Activated T-cell treated with anti-CD3 and anti-CD28 coated beads for 48 hours (primary cell): Measurements from ENCODE around the gene OR2J1.
"Not testable (repeated sequence)": the region's sequence is repeated elsewhere in the genome, so short reads cannot be mapped to it uniquely, and the experiment has no call there.

Source experiments
- DNase-seq: peaks from one replicate; pipeline ENCODE4 v3.0.0-alpha.2; 2020; ENCODE audit warnings: low read depth

The OR2J1 gene

GRCh38 chr6:29099190-29099589 lies at the start of gene OR2J1:
TSS of gene OR2J1 (plus strand) at chr6:29099490. CDS start at chr6:29100943, 1,453 bp downstream.
- no peak for DNase-seq

- DNase-seq = no peak
Measured at GRCh38 chr6:29051680-29052079, 47.6 kb upstream of the OR2J1 start.

DNA sequence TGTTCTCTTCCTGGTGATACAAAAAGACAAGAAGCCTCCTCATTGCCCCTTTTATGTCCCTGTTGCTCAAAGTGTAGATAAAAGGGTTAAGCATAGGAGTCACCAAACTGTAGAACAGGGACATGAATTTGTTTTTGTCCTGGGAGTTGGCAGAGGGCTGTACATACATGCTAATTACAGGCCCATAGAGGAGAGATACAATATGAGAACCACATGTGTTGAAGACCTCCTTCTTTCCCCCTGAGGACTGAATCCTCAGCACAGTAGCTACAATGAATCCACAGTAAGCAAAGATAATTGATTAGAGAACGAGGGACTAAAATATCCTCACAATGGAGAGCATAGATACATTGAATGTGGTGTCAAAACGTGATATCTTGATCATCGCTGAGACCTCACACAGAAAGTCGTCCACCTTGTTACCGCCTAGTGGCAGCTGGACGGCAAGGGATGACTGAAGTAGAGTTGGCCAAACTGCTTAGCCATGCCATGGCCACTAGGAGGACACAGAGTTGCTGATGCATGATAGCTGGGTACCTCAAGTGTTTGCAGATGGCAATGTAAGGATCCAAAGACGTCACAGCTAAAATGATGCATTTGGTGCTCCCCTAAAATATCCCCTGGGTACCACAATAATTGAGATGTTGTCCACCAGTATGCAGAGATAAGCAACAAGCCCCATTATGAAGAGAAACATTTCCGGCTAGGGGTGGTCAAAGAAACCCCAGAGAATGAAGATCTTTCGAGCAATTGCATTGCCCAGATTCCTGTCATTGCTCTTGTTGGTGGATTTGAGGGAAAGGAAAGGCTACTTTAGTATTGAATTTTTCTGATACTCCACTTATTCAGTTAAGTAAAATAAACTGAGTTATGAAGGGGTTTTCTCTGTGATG lies 27.2 kb upstream of the OR2J1 start:
- DNase-seq = peak; percentile 2

DNA sequence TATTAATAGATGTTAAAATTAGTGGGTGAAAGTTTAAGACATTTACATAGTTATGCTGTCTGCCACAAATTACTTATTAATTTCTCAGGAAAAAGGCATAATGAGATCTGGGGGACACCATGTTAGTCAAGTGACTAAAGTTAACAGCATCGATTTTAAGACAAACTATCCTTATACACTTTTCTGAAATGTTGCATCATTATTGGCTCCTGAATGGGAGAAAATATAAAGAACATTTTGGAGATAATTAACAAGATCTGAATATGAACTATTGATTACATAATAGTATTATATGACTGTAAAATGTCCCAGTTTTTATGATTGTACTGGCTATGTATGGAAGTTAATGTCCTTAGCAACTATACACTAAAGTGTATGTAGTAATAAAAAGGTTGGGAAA lies 20.1 kb upstream of the OR2J1 start:
- DNase-seq = no peak

GRCh38 chr6:29081312-29081711 lies 18.0 kb upstream of the OR2J1 start:
- DNase-seq = no peak

DNA sequence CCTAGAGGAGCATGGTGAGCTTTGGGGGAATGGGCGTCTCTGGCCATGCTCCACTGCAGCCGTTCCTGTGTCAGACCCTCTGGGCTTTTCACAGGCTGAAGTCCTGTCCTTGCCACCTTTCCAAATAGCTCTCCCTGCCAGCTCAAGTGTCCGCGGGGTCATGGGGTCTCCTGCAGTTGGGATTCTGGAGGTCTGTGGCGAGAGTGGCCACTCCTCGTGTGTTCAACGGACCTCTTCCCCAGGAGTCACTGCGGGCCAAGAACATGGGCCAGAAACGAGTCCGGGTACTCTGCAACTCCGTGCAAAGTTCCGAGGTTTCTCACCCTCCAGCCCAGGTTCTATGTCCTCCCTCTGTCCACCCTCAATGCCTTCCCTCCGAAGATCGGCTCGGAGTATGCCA lies 16.8 kb upstream of the OR2J1 start:
- no peak for DNase-seq

DNA sequence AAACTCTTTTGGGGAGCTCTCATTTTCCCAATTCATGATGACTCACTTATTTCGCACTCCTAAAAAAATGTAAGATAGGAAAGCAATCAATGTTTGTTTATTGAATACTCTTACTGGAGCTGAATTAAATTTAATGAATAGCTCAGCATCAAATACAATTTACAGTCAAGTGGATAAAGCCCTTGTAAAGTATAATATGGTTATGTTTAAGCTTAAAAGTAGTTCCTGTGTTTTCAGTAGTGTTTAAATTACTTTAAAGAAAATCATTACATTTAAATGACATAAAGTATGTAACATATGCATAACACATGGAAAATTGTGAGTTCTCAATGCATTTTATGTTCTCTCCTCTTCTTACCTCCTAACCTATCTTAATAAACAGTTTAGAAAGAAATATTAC lies 12.1 kb upstream of the OR2J1 start, which contains the start of gene OR2B3:
TSS of gene OR2B3 (minus strand) at position 101 of the 400 bp plus-strand sequence. CDS start at position 36, 65 bp downstream.
- DNase-seq = no peak

DNA sequence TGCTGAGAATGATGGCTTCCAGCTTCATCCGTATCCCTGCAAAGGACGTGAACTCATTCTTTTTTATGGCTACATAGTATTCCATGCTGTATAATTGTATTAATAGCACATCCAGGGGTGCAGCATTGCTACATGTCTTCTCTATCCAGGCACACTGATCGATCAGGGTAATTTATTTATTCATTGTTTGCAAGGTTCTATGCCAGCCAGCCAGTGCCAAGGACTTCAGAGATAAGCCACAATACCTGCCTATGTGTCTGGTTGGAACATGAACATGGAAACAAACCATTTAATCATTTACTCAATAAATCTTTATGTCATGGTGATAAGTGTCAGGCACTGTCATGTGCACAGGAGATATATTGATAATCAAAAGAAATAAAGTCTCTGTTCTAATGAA lies 6.3 kb upstream of the OR2J1 start:
- no peak for DNase-seq

- no peak for DNase-seq
Measured at GRCh38 chr6:29097803-29098202, 1.5 kb upstream of the OR2J1 start.

GRCh38 chr6:29107758-29108157 lies 8.5 kb downstream of the OR2J1 start, which contains the start of gene OR2J3:
TSS of gene OR2J3 (plus strand) at chr6:29108058. CDS start at chr6:29111891, 3,833 bp downstream.
- DNase-seq = no peak

- no peak for DNase-seq
Measured at GRCh38 chr6:29112135-29112534, 12.8 kb downstream of the OR2J1 start.

GRCh38 chr6:29114964-29115363 lies 15.7 kb downstream of the OR2J1 start:
- not testable (repeated sequence) for DNase-seq

DNA sequence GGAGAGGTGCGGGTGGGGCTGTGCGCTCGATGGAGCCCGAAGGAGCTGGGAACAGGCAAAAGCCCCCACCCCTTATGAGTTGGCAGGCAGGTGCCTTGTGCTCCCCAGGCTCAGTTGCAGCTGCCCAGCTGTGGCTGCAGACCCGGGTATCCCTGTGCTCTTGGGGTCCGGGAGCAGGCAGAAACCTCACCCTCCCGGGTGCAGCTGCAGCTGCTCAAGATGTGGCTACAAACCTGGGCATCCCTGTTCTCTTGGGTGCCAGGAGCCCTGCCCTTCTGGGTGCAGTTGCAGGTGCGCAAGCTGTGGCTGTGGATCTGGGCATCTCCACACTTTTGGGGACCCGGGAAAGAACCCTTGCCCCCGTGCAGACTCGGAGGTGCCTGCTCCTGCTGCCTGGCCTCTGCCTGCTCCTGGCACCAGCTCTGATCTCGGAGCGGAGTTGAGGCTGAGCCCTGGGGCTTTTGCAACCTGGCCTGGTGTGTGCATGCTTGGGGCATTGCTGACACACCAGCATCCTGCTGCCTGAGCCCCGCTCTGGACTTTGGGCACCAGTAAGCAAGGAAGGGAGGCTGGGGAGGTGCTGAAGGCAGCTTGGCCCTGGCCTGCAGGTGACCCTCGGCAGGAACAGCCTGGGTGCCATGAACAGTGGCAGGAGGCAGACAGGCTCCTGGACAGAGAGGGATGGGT lies 30.2 kb downstream of the OR2J1 start:
- DNase-seq = no peak

DNA sequence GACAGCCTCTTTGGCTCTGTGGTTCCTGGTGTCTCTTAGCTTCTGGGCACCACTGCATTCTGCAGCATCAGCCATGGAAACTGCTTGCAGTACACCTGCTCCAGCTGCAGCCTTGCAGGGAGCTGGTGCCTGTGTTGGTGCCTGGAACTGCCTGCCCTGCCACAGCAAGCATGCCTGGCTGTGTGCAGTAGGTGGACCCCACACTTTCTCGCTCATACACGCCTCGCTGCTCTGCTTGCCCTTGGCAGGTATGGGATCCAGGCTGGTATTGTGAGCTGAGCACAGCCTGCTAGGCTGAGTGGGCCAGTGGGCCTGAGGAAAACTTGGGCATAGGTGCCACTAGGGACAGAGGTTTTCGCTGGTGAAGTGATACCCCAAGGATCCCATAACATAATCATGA lies 31.4 kb downstream of the OR2J1 start:
- DNase-seq = no peak

- no peak for DNase-seq
Measured at GRCh38 chr6:29131691-29132090, 32.4 kb downstream of the OR2J1 start.

- DNase-seq = no peak
Measured at GRCh38 chr6:29137724-29138123, 38.4 kb downstream of the OR2J1 start.

- DNase-seq = no peak
Measured at GRCh38 chr6:29141606-29142005, 42.3 kb downstream of the OR2J1 start.

DNA sequence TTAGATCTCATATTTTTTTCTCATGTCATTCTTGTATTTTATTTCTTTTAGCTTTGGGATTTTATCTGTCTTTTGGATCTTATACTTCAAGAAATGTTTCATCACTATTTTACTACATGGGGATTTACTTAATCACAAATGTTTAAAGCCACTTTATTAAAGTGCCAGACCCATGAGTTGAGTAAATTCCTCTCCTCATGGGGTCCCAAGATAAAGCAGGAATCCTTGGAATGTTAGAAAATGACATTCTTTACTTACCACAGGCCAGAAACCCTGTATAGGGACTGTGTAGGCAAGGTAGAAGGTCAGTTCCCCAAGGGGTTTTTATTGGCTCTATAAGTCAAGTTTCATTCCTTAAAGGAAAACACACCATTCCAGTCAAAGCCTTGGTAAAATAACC lies 43.0 kb downstream of the OR2J1 start:
- no peak for DNase-seq

DNA sequence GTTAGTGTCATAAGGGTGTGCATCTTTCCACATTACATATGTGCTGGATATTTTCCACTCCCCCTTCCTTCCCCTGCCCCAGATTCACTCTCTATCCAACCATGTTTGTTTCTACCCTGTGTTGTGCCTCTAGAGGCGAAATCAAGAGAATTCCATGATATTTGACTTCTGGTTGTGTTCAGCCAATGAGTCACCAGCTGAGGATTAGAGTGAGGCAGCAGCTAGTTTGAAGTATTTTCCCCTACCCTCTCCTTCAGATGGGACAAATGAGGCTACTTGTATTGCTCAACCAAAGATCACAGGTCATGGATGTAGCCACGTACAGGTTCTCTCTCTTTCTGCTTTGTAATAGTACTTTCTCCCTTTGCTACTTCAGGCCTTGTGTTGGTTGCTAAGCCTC lies 46.9 kb downstream of the OR2J1 start:
- DNase-seq = no peak

DNA sequence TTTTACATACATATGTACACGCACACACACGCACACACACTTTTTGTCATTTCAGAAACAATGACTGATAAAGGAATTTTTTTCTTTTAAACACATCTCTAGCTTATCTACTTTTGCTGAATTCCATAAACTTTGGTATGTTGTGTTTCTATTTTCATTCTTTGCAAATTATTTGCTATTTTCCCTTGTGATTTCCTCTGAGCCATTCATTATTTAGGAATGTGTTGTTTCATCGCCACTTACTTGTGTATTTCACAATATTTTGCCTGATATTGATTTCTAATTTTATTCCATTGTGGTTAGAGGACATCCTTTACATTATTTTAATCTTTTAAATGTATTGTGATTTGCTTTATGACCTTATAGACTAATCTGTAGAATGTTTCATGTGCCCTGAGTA lies 47.8 kb downstream of the OR2J1 start:
- no peak for DNase-seq

DNA sequence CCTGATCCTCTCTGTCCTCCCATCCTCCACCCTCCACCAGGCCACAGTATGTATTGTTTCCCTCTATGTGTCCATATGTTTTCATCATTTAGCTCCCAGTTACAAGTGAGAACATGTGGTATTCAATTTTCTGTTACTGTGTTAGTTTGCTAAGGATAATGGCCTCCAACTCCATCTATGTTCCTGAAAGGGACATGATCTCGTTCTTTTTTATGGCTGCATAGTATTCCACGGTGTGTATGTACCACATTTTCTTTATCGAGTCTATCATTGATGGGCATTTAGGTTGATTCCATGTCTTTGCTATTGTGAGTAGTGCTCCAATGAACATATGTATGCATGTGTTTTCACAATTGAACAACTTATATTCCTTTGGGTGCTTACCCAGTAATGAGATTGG lies 50.2 kb downstream of the OR2J1 start:
- DNase-seq = not testable (repeated sequence)
